GM23338 (cell line): ENCODE data around the gene METAP1D.

Source experiments
- CREB1 ChIP-seq: fragments of 250-450 bp; sonication (Bioruptor Pico); IDR thresholded peaks from 2 replicates; pipeline ENCODE4 v1.5.0; 2020; ENCODE audit warnings: low read depth, mild to moderate bottlenecking, moderate library complexity
- EZH2 ChIP-seq: fragments of 200-600 bp; sonication (generic); IDR thresholded peaks from one replicate; pipeline ENCODE4 v1.8.0; 2017; ENCODE audit warnings: antibody characterized with exemption, mild to moderate bottlenecking, low read depth; ENCODE audit not compliant: unreplicated experiment
- EZH2phosphoT487 ChIP-seq: fragments of 200-600 bp; sonication (generic); IDR thresholded peaks from one replicate; pipeline ENCODE4 v1.8.1; 2018; ENCODE audit warnings: antibody characterized with exemption; ENCODE audit not compliant: unreplicated experiment
- JUNB ChIP-seq: IDR thresholded peaks from one replicate; pipeline ENCODE4 v1.6.1; 2016; ENCODE audit warnings: antibody characterized with exemption; ENCODE audit not compliant: unreplicated experiment
- NANOG ChIP-seq: IDR thresholded peaks from 2 replicates; pipeline ENCODE4 v1.6.1; 2016; ENCODE audit warnings: antibody characterized with exemption, borderline replicate concordance
- POLR2AphosphoS5 ChIP-seq: IDR thresholded peaks from 2 replicates; pipeline ENCODE4 v1.6.1; 2016; ENCODE audit warnings: antibody characterized with exemption, low read depth
- STAT1 ChIP-seq: IDR thresholded peaks from one replicate; pipeline ENCODE4 v1.6.1; 2016; ENCODE audit warnings: antibody characterized with exemption; ENCODE audit not compliant: unreplicated experiment
- ZNF331 ChIP-seq: fragments of 250-450 bp; sonication (Bioruptor Pico); IDR thresholded peaks from 2 replicates; pipeline ENCODE4 v1.5.0; 2020; ENCODE audit warnings: low read depth, mild to moderate bottlenecking, moderate library complexity
- TF ChIP-seq, protein P1 (sequence below), 2 experiments: fragments of 200-600 bp in 1 of 2; sonication (generic) in 1 of 2; conservative IDR thresholded peaks; 2 replicates each; pipeline versions ENCODE4 v1.5.1 to v1.6.1; 2016 to 2017; ENCODE audit warnings: antibody characterized with exemption in 2 of 2, low read depth in 2 of 2, mild to moderate bottlenecking in 2 of 2, moderate library complexity in 1 of 2
- TF ChIP-seq, protein P2 (sequence below): IDR thresholded peaks from 2 replicates; pipeline ENCODE4 v1.6.1; 2016; ENCODE audit warnings: antibody characterized with exemption
- TF ChIP-seq, protein P3 (sequence below): IDR thresholded peaks from one replicate; pipeline ENCODE4 v1.6.1; 2018; ENCODE audit warnings: antibody characterized with exemption; ENCODE audit not compliant: unreplicated experiment

DNA sequence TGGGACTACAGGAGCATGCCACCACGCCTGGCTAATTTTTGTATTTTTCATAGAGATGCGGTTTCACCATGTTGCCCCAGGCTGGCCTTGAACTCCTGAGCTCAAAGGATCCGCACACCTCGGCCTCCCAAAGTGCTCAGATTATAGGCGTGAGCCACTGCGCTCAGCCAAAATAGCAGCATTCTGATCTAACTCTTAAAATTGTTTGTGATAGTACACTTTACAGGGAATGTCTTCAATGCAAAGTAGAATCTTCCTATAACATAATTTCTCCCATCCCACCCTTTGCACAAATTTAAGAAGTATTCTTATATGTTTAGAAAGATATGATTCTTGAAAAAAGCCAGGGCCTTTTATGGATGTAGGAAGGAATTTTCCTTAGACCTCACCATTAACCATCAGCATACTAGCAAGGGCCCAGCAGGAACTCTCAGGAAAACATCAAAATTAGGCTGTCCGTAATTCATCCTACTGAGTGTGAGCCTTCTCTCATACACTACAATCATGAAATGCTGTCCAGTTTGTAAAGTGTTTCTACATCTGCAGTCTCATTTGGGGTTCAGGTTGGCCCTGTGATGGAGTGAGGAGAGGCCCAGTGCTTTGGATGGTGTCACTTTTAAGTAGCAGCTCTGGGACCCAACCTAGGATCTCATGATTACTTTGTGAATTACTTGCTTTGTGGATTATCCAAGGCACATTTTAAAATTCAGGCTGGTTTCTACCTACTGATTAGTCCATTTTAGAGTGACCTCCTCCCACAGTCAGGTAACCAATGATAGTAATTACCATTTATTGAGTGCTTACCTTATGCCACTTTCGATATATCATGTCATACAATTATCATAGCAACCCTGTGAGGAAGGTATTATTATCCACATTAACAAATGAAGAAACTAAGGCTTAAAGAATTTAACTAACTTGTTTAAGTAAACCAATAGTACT lies 48.1 kb downstream of the METAP1D start:
- TF ChIP-seq EZH2phosphoT487 (no peak), POLR2AphosphoS5 (no peak), JUNB (no peak), NANOG (no peak), EZH2 (no peak), STAT1 (no peak), CREB1 (CRISPR knock-in tag) (no peak), ZNF331 (CRISPR knock-in tag) (no peak)
- TF ChIP-seq, protein P1, sequence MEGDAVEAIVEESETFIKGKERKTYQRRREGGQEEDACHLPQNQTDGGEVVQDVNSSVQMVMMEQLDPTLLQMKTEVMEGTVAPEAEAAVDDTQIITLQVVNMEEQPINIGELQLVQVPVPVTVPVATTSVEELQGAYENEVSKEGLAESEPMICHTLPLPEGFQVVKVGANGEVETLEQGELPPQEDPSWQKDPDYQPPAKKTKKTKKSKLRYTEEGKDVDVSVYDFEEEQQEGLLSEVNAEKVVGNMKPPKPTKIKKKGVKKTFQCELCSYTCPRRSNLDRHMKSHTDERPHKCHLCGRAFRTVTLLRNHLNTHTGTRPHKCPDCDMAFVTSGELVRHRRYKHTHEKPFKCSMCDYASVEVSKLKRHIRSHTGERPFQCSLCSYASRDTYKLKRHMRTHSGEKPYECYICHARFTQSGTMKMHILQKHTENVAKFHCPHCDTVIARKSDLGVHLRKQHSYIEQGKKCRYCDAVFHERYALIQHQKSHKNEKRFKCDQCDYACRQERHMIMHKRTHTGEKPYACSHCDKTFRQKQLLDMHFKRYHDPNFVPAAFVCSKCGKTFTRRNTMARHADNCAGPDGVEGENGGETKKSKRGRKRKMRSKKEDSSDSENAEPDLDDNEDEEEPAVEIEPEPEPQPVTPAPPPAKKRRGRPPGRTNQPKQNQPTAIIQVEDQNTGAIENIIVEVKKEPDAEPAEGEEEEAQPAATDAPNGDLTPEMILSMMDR (conservative IDR thresholded peaks at IDR 0.05; ENCODE audit: low read depth in 2 of 2), result no peak
- TF ChIP-seq, protein P2, sequence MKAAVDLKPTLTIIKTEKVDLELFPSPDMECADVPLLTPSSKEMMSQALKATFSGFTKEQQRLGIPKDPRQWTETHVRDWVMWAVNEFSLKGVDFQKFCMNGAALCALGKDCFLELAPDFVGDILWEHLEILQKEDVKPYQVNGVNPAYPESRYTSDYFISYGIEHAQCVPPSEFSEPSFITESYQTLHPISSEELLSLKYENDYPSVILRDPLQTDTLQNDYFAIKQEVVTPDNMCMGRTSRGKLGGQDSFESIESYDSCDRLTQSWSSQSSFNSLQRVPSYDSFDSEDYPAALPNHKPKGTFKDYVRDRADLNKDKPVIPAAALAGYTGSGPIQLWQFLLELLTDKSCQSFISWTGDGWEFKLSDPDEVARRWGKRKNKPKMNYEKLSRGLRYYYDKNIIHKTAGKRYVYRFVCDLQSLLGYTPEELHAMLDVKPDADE, result no peak
- TF ChIP-seq, protein P3, sequence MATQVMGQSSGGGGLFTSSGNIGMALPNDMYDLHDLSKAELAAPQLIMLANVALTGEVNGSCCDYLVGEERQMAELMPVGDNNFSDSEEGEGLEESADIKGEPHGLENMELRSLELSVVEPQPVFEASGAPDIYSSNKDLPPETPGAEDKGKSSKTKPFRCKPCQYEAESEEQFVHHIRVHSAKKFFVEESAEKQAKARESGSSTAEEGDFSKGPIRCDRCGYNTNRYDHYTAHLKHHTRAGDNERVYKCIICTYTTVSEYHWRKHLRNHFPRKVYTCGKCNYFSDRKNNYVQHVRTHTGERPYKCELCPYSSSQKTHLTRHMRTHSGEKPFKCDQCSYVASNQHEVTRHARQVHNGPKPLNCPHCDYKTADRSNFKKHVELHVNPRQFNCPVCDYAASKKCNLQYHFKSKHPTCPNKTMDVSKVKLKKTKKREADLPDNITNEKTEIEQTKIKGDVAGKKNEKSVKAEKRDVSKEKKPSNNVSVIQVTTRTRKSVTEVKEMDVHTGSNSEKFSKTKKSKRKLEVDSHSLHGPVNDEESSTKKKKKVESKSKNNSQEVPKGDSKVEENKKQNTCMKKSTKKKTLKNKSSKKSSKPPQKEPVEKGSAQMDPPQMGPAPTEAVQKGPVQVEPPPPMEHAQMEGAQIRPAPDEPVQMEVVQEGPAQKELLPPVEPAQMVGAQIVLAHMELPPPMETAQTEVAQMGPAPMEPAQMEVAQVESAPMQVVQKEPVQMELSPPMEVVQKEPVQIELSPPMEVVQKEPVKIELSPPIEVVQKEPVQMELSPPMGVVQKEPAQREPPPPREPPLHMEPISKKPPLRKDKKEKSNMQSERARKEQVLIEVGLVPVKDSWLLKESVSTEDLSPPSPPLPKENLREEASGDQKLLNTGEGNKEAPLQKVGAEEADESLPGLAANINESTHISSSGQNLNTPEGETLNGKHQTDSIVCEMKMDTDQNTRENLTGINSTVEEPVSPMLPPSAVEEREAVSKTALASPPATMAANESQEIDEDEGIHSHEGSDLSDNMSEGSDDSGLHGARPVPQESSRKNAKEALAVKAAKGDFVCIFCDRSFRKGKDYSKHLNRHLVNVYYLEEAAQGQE, result no peak
